Astrocyte of the cerebellum (primary cell): ENCODE measurements around the gene GTF3C6.

Source experiments
- DNase-seq: peaks from one replicate; pipeline ENCODE4 v3.0.0-alpha.2; 2011; ENCODE audit warnings: low read depth
- H3K4me3 ChIP-seq: 2 replicates; pipeline ENCODE4 v1.5.1; 2011; ENCODE audit warnings: mild to moderate bottlenecking, low read depth, low read length, moderate library complexity
- CTCF ChIP-seq: IDR thresholded peaks from 2 replicates; pipeline ENCODE4 v1.5.1; 2012; ENCODE audit warnings: low read length, low read depth, moderate library complexity, mild to moderate bottlenecking; ENCODE audit errors: missing control alignments
- in situ Hi-C: cut with HindIII; loops from 2 replicates; pipeline ENCODE4 v1.10.0; 2017; ENCODE audit warnings: low sequenced_read_pairs

Gene GTF3C6

DNA sequence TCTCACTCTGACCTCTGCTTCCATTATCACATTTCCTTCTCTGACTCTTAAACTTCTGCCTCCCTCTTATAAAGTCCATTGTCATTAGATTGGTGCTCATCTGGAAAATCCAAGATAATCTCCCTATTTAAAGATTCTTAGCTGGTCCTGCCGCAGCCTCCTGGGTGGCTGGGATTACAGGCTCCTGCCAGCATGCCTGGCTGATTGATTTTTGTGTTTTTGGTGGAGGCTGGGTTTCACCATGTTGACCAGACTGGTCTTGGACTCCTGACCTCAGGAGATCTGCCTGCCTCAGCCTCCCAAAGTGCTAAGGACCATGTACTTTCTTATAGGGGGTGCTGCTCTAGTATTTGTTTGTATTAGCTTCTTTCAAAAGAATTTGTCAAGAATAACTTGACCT lies 18.1 kb downstream of the GTF3C6 start:
- no peak for TF ChIP-seq CTCF
- in situ Hi-C loops = no loop called here
- DNase-seq = no peak
- no peak overlapping the region for H3K4me3 ChIP-seq

DNA sequence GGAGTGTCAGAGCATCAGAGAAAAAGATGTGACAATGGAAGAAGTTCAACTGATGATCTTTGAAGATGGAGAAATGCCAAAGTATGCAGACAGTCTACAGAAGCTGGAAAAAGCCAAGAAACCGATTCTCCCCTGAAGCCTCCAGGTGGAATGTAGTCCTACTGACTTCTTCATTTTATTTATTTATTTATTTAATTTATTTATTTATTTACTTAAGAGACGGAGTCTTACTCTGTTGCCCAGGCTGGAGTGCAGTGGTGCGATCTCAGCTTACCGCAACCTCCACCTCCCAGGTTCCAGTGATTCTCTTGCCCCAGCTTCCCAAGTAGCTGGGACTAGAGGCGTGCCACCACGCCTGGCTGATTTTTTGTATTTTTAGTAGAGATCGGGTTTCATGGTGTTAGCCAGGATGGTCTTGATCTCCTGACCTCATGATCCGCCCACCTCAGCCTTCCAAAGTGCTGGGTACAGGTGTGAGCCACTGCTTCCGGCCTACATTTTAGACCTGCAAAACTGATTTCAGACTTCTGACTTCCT lies 21.1 kb downstream of the GTF3C6 start:
- DNase-seq = no peak
- TF ChIP-seq CTCF = no peak
- no peak overlapping the region for H3K4me3 ChIP-seq
- in situ Hi-C loops = no loop called here

GRCh38 chr6:110980227-110980626 lies 21.7 kb downstream of the GTF3C6 start:
- no peak for DNase-seq
- H3K4me3 ChIP-seq = no peak overlapping the region
- in situ Hi-C loops = no loop called here
- no peak for TF ChIP-seq CTCF

- in situ Hi-C loops = no loop called here
- peak overlapping the region; percentile 66 for H3K4me3 ChIP-seq
- TF ChIP-seq CTCF = no peak
- no peak for DNase-seq
Observed at GRCh38 chr6:110980648-110981047, 22.1 kb downstream of the GTF3C6 start.

DNA sequence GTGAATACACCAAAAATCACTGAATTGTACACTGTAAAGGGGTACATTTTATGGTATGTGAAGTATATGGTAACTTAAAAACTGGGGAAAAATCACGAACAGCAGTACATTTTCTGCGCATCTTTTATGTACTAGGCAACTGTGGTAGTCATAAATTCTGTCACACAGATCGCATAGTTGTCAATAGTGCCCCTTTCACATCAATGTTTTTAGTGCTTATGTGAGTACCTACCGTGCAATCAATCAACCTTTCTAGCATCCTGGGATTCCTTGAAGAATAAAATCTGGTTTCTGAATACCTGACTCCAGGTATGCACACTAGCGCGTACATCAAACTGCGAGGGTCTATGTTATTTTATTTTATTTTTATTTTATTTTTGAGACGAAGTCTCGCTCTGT lies 22.7 kb downstream of the GTF3C6 start:
- TF ChIP-seq CTCF = no peak
- in situ Hi-C loops = no loop called here
- DNase-seq = no peak
- peak overlapping the region; percentile 66 for H3K4me3 ChIP-seq

GRCh38 chr6:110990840-110991576 lies 32.5 kb downstream of the GTF3C6 start:
- in situ Hi-C loops = no loop called here
- TF ChIP-seq CTCF = no peak

GRCh38 chr6:110996691-110997090 lies 38.2 kb downstream of the GTF3C6 start:
- in situ Hi-C loops = no loop called here
- TF ChIP-seq CTCF = no peak
- DNase-seq = no peak
- no peak overlapping the region for H3K4me3 ChIP-seq

More at GRCh38 chr6:110990840-110991576, 32.5 kb downstream of the GTF3C6 start:
- H3K4me3 ChIP-seq = no peak overlapping the region
- no peak for DNase-seq
